MG63 (cell line): ENCODE data around the gene PTPRA. TPM values are rescaled to one million over a fixed set of nuclear protein-coding genes. Genes with fewer than 3 reads are reported as not detected.

ENCODE experiments used
- DNase-seq: peaks from one replicate; pipeline ENCODE4 v3.0.0-alpha.2; 2020
- H3K27me3 ChIP-seq: fragments of 250-450 bp; sonication (Bioruptor Pico); 2 replicates; pipeline ENCODE4 v1.5.1; 2020; ENCODE audit warnings: mild to moderate bottlenecking, moderate library complexity
- H3K36me3 ChIP-seq: fragments of 250-450 bp; sonication (Bioruptor Pico); 2 replicates; pipeline ENCODE4 v1.5.1; 2020; ENCODE audit warnings: mild to moderate bottlenecking, moderate library complexity
- H3K4me3 ChIP-seq: fragments of 250-450 bp; sonication (Bioruptor Pico); 2 replicates; pipeline ENCODE4 v1.5.1; 2020; ENCODE audit warnings: mild to moderate bottlenecking, moderate library complexity
- H3K9me3 ChIP-seq: fragments of 250-450 bp; sonication (Bioruptor Pico); 2 replicates; pipeline ENCODE4 v1.5.1; 2020; ENCODE audit warnings: mild to moderate bottlenecking, moderate library complexity
- total RNA-seq: library from RNA; depleted of rRNA; stranded (reverse); fragments of >200 nt; shearing (Covaris generic); gene quantifications from 2 replicates; pipeline ENCODE4 v1.2.3, GENCODE V29; 2014; ENCODE audit warnings: low replicate concordance

PTPRA gene
- total RNA-seq, 1 experiment from 2014 or later: 8.8 TPM

DNA sequence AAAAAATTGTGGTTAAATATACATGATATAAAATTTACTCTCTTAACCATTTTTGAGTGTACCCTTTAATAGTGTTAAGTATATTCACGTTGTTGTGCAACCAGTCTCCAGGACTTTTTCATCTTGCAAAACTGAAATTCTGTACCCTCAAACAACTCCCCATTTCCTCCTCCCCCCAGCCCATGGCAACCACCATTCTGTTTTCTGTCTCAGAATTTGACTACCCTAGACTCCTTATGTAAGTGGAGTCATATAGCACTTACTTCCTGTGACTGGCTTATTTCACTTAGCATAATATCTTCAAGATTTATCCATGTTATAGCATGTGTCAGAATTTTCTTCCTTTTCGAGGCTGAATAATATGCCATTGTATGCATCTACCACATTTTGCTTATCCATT is 27.7 kb upstream of the PTPRA start:
- Histone ChIP-seq H3K9me3 (no peaks in the 10 kb centered on the region), H3K4me3 (no peak overlapping the region), H3K27me3 (no peaks in the 10 kb centered on the region), H3K36me3 (no peaks in the 10 kb centered on the region)
- no peak for DNase-seq

DNA sequence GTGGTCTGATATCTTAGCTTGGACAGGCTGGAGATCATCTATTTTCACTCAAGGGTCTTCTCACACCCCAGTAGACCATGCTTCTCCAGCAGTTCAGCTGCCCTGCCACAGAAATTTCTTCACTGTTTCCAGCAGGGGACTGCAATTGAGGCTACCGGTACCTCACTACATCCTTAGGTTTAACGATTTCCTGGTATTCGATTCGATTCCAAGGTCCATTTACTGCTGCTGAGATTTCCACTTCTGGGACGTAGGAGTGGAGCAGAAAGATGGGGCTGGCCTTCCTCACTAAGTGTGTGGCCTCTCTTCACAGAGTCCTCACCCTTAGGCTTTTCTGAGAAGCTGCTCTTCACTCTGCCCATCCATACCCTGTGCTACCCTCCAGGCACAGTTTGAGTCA is 26.6 kb upstream of the PTPRA start:
- Histone ChIP-seq H3K9me3 (no peaks in the 10 kb centered on the region), H3K4me3 (no peak overlapping the region), H3K36me3 (no peaks in the 10 kb centered on the region), H3K27me3 (no peaks in the 10 kb centered on the region)
- no peak for DNase-seq

DNA sequence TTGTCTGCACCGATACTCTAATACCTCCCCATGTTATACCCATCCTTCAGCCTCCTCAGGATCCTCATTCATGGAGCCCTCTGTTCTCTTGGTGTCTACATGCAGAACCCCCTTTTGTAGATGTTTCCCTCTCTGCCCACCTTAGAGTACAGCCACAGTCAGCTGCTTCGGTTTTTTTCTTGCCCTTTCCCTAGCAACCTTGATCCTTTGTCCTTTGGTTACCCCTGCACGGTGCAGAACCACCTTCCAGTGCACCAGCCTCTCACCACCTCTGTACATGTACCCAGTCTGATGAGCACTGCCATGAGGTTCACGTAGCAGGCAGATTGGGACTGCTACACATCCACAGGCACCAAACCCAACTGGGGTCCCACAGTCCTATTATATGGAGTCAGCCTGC is 25.5 kb upstream of the PTPRA start:
- H3K36me3 ChIP-seq: no peaks in the 10 kb centered on the region
- no peak for DNase-seq
- H3K4me3 ChIP-seq: no peak overlapping the region
- H3K9me3 ChIP-seq: no peaks in the 10 kb centered on the region
- no peaks in the 10 kb centered on the region for H3K27me3 ChIP-seq

DNA sequence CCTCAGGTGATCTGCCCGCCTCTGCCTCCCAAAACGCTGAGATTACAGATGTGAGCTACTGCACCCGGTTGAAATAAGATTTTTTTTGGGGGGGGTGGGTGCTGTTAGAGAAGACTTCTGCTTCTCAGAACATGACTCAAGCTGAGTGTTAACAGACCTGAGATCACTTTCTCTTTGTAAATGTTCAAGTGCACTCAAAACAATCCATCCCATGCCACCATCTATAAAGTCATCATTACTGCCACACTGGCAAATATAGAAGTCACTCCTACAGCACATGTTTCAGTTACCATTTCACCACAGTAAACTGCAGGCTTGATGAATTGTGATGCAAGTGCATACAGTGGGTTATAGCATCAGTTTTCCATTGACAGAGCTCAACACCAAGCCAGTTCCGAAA is 23.8 kb upstream of the PTPRA start:
- Histone ChIP-seq H3K9me3 (no peaks in the 10 kb centered on the region), H3K27me3 (no peaks in the 10 kb centered on the region), H3K4me3 (no peak overlapping the region), H3K36me3 (no peaks in the 10 kb centered on the region)
- DNase-seq: no peak

DNA sequence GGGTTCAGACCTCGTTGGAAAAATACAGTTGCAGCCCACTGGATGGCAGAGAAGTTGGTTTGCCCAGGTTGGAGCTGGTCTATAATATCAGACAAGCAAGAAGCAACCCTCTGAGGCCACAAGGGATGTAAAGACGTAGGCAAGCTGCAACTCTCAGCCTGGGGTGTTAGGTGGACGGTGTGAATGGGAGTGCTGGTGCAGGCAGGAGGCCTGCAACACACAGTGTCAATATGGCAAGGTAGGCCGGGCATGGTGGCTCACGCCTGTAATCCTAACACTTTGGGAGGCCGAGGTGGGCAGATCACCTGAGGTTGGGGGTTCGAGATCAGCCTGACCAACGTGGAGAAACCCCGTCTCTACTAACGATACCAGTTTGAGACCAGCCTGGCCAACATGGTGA is 22.2 kb upstream of the PTPRA start:
- no peak overlapping the region for H3K4me3 ChIP-seq
- no peaks in the 10 kb centered on the region for H3K27me3 ChIP-seq
- DNase-seq: no peak
- H3K36me3 ChIP-seq: no peaks in the 10 kb centered on the region
- H3K9me3 ChIP-seq: no peaks in the 10 kb centered on the region

DNA sequence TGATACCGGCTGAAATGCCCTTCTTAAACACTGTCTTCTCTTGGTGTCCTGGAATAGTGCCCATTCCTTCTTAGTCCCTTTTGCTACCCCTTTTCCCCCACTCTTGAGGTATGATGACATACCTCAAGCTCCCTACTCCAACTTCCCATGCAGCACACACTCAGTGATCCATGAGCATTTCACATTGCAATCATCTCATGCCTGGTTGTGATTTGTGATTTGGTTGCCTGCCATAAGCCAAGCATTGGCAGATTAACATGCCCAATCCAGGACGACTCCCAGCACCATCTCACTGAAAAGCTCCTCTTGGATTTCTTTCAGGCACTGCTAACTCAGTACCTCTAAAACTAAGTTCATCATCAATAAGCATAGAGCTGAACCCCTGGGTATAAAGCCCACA is 14.7 kb upstream of the PTPRA start:
- DNase-seq: no peak
- Histone ChIP-seq H3K36me3 (no peaks in the 10 kb centered on the region), H3K9me3 (no peaks in the 10 kb centered on the region), H3K27me3 (no peaks in the 10 kb centered on the region), H3K4me3 (no peak overlapping the region)

DNA sequence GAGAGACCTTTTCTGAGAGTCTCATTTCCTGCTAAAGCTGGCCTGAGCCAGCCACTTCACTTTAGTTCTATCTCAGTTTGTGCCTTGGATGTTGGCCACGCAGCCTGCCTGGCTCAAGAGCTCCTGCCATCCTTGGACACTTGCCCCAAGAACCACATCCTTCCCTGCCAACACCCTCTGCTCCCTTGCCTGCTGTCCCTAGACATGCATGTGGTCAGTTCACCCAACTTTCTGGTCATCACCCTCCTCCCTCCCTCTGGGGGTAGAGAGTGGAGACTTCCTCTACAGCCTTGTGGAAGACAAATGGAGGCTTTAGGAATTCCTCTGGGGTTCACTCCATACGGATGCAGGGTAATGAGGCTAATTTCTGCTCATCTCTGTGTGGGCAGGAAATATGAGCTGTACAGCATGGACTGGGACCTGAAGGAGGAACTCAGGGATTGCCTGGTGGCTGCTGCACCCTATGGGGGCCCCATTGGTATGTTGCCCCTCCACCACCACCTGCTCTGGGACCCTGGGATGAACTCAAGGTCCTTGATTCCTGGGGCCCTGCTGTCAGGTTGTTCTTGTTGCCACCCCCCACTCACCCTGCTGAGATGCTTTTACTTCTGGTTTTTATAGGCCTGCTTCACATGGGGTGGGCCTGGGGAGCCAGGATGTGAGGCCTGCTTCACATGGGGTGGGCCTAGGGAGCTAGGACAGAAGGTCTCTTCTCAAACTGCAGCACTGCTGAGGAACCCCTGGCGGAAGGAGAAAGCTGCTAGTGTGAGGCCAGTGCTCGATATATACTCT is 13.8 kb upstream of the PTPRA start:
- no peaks in the 10 kb centered on the region for H3K27me3 ChIP-seq
- DNase-seq: peak; percentile 87
- no peak overlapping the region for H3K4me3 ChIP-seq
- no peaks in the 10 kb centered on the region for H3K36me3 ChIP-seq
- no peaks in the 10 kb centered on the region for H3K9me3 ChIP-seq

DNA sequence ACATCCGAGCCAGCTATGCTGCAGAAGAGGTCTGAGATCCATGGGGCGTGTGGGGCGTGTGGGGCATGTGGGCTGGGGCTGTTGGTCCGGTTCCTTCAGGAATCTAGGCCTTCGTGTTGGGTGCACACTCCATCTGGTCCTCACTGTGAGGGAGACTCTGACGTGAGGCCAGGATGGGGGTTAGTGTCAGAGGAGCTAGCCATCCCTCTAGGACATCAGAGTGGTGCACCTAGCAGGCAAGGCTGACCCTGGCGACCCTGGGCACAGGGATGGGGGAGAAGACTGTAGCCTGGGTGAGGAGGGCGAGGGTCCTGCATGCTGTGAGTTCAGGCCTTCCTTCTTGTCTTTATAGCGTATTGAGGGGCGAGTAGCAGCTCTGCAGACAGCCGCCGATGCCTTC is 8.7 kb upstream of the PTPRA start:
- no peak for DNase-seq
- Histone ChIP-seq H3K4me3 (no peak overlapping the region), H3K36me3 (no peaks in the 10 kb centered on the region; the same call in 1 of the 2 replicates), H3K9me3 (no peaks in the 10 kb centered on the region), H3K27me3 (no peaks in the 10 kb centered on the region)

DNA sequence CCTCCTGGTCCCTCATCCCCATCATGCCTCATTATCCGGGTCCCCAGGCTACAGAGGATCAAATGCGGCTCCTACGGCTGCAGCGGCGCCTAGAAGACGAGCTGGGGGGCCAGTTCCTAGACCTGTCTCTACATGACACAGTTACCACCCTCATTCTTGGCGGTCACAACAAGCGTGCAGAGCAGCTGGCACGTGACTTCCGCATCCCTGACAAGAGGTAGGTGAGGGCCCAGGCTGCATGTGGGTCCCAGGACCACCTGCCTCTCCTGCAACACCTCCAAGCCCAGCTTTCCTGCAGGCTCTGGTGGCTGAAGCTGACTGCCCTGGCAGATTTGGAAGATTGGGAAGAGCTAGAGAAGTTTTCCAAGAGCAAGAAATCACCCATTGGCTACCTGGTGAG is 8.2 kb upstream of the PTPRA start:
- Histone ChIP-seq H3K4me3 (no peak overlapping the region), H3K36me3 (no peaks in the 10 kb centered on the region; the same call in 1 of the 2 replicates), H3K27me3 (no peaks in the 10 kb centered on the region), H3K9me3 (no peaks in the 10 kb centered on the region)
- no peak for DNase-seq

DNA sequence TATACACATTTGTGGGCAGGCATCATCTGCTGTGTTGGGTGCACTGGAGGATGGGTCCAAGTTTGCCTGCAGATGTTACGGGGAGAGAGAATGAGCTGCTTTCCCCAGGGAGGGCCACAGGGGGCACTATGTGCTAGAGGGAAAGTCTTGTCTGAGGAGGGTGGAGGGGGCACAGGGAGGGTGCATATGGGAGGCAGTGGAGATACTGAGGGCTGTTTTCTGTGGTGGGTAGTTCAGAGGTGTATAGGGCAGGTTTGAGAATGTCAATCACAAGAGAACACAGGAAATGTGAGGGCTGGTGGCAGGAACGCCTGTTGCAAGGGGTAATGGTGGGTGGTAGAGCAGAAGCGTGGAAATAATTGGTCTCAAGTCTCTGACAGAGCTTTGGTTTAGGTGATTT is 7.7 kb upstream of the PTPRA start:
- DNase-seq: no peak
- H3K27me3 ChIP-seq: no peaks in the 10 kb centered on the region
- no peaks in the 10 kb centered on the region for H3K9me3 ChIP-seq
- H3K4me3 ChIP-seq: no peak overlapping the region
- H3K36me3 ChIP-seq: no peaks in the 10 kb centered on the region; the same call in 1 of the 2 replicates

DNA sequence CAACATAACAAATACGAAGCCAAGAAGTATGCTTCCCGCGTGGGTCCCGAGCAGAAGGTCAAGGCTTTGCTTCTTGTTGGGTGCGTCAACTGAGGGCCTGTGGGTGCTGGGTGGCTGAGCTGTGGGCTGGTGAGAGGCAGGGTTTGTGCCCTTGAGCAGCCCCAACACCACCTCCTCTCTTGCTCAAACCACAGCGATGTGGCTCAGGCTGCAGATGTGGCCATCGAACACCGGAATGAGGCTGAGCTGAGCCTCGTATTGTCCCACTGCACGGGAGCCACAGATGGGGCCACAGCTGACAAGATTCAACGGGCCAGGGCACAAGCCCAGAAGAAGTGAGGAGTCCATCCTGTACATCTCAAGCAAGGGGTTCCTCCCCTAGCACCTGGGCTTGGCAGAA is 7.0 kb upstream of the PTPRA start:
- Histone ChIP-seq H3K36me3 (no peaks in the 10 kb centered on the region; the same call in 1 of the 2 replicates), H3K27me3 (no peaks in the 10 kb centered on the region), H3K4me3 (no peak overlapping the region), H3K9me3 (no peaks in the 10 kb centered on the region)
- no peak for DNase-seq

DNA sequence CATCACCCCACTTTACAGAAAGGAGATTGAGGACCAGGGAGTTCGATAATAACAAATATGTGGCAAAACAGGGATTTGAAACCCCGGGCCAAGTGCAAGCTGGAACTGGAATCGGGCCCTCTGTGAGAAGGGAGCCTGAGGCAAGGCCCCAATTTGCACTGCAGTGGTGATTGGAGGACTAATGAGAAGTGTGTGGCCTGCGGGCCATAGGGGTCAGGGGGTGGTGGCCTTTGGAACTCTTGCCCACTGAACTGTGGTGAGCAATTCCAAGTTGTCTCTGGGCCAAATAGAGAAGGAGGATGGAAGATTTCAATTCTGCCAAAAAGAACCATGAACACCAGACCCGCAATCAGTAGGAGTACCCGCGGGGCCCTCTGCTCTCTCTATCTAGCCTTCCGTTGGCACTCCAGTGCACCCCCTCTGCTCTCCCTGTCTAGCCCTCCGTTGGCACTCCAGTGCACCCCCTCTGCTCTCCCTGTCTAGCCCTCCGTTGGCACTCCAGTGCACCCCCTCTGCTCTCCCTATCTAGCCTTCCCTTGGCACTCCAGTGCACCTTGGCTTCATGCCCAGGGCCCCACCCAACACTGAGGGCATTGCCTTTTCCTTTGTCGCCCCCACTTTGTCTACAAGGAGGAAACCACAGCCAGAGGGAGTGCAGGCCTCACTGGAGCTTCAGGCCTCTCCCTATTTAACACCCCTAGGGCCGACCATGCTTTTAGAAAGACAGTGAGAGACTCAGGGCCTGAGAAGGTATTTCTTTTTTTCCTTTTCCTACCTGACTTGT is 6.0 kb upstream of the PTPRA start:
- no peaks in the 10 kb centered on the region for H3K27me3 ChIP-seq
- H3K36me3 ChIP-seq: no peaks in the 10 kb centered on the region; the same call in 1 of the 2 replicates
- peak; percentile 10 for DNase-seq
- no peak overlapping the region for H3K4me3 ChIP-seq
- no peaks in the 10 kb centered on the region for H3K9me3 ChIP-seq

DNA sequence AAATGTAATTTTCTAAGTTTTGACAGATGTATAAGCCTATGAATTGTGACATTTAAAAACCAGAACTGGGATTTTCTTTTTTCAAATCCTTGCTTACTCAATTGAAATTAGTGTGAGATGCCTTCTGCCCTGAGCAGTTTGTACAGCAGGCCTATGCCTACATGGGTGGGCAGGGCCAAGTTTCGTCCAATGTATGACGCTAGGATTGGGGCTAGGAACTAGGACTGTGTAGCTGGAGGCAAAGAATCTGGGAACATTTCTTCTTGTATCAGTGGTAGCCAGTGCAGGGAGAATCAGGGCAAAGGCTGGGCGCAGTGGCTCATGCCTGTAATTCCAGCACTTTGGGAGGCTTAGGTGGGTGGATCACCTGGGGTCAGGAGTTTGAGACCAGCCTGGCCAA is 3.9 kb upstream of the PTPRA start:
- Histone ChIP-seq H3K27me3 (no peaks in the 10 kb centered on the region), H3K36me3 (no peaks in the 10 kb centered on the region; the same call in 1 of the 2 replicates), H3K9me3 (no peaks in the 10 kb centered on the region), H3K4me3 (no peak overlapping the region)
- no peak for DNase-seq

DNA sequence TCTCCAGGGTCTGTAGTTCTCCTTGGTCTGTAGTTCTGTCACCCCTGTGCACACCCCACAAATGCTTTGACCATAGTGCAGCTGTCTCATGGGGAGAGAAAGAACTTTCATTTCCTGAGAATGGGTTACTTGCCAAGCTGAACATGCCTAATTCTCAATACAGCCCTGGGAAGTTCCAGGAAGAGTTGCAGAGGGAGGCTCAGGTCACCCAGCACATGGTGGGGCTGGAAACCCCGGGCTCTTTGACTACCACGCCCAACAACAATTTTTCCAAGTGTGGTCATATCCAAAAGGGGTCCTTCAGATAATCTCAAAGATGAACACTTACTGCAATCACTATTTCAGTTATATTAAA is 2.2 kb upstream of the PTPRA start:
- no peaks in the 10 kb centered on the region for H3K36me3 ChIP-seq
- no peak overlapping the region for H3K4me3 ChIP-seq
- no peaks in the 10 kb centered on the region for H3K9me3 ChIP-seq
- DNase-seq: no peak
- no peaks in the 10 kb centered on the region for H3K27me3 ChIP-seq

DNA sequence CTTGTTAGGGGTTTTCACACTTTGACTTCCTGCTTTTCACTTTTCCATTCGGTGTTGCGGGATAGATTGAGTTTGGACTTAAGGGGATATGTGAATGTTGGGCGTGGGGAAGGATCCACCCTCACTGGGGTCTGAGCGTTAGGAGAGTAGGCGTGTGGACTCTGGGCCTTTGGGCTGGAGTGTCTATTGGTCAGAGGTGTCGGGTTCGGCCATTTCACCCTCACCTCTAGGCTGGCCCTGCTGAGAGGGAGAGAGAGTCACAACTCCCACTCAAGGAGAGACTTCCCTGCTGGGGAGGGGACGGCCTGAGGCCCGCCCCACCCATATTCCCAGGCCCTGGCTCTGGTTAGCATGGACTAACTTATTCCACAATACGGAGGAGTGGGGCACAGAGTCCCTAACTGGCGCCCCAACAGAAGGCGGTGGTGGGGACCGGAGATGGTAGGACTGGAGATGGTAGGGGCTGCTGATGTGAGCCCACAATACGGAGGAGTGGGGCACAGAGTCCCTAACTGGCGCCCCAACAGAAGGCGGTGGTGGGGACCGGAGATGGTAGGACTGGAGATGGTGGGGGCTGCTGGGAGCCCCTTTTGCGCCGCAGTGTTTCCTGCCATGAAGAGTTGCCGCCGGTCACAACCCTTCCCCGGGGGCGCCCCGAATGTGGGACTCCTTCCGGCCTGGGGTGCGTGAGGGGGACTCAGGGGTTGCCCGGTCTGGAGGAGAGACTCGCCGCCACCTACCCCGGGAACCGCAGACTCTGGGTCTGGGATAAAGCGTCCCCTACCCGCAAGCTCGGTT is 1.4 kb upstream of the PTPRA start:
- H3K27me3 ChIP-seq: no peaks in the 10 kb centered on the region
- H3K9me3 ChIP-seq: no peaks in the 10 kb centered on the region
- DNase-seq: no peak
- H3K36me3 ChIP-seq: no peaks in the 10 kb centered on the region
- H3K4me3 ChIP-seq: no peak overlapping the region

DNA sequence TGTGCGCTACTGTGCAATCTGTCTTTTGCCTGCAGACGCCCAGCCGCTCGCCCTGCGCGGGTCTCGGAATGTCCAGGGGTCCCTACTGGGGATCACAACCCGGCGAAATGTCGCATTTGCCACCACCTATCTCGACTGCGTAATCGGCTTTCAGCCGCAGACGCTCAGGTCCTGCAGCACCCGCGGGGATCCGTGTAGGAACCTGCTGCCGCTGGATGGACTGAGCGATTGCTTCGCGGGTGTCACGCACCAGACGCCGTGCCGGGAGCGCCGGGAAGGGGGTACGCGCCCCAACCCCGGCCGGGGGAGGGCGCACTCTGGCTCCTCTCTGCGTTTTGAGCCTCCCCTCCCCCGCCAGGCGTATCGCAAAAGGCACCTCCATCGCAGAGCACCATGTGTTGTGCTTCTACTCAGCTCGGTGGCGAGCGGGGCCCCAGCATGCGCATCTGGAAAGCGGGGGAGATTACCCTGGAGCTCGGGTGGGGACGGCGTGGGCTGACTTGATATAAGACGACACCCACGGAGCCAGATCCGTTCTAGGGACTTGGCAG is 747 bp upstream of the PTPRA start:
- peak; percentile 18 for DNase-seq
- Histone ChIP-seq H3K36me3 (no peaks in the 10 kb centered on the region; the same call in 1 of the 2 replicates), H3K27me3 (no peaks in the 10 kb centered on the region), H3K4me3 (peak overlapping the region; percentile 70), H3K9me3 (no peaks in the 10 kb centered on the region)

DNA sequence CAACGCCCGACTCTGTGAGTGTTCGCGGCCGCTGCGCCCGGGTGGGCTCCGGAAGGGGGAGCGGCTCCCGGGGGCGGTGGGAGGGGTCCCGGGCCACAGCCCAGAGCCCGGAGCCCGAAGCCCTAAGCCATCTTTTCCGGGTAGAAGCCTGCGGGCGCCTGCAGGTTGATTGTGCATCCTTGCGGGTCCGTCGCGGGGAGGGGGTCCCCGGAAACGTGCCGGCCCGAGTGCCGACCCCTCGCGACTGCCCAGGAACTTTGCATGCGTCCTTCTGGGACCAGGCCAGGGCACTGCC is 413 bp downstream of the PTPRA start:
- peak overlapping the region; percentile 70 for H3K4me3 ChIP-seq
- no peaks in the 10 kb centered on the region; the same call in 1 of the 2 replicates for H3K36me3 ChIP-seq
- DNase-seq: peak; percentile 31
- H3K9me3 ChIP-seq: no peaks in the 10 kb centered on the region
- H3K27me3 ChIP-seq: no peaks in the 10 kb centered on the region
